HepG2 (cell line): ENCODE results near the gene SLC25A28. TPM values are rescaled to one million over a fixed set of nuclear protein-coding genes. Genes with fewer than 3 reads are reported as not detected.

Source experiments
- ETV5 ChIP-seq: IDR thresholded peaks from 2 replicates; pipeline ENCODE4 v1.6.1; 2018; ENCODE audit warnings: missing biosample characterization, missing genetic modification reagents, inconsistent platforms, borderline replicate concordance
- HNRNPUL1 ChIP-seq: fragments of 200-400 bp; formaldehyde crosslinking; IDR thresholded peaks from 2 replicates; pipeline ENCODE4 v1.6.1; 2017; ENCODE audit warnings: low read depth, mild to moderate bottlenecking, low read length, moderate library complexity
- IKZF5 ChIP-seq: IDR thresholded peaks from 2 replicates; pipeline ENCODE4 v1.6.1; 2018; ENCODE audit warnings: missing genetic modification reagents, mild to moderate bottlenecking, missing compliant biosample characterization
- MEIS1 ChIP-seq: sonication (generic); formaldehyde crosslinking; IDR thresholded peaks from 2 replicates; pipeline ENCODE4 v1.9.0; 2021; ENCODE audit warnings: mild to moderate bottlenecking, missing genetic modification reagents, moderate library complexity, borderline replicate concordance
- NFKB2 ChIP-seq: sonication (generic); formaldehyde crosslinking; IDR thresholded peaks from 2 replicates; pipeline ENCODE4 v1.4.0; 2020; ENCODE audit warnings: missing genetic modification reagents, borderline replicate concordance
- PITX1 ChIP-seq: sonication (generic); formaldehyde crosslinking; IDR thresholded peaks from 2 replicates; pipeline ENCODE4 v1.5.1; 2020; ENCODE audit warnings: mild to moderate bottlenecking, missing genetic modification reagents
- ZBTB4 ChIP-seq: sonication (generic); formaldehyde crosslinking; IDR thresholded peaks from 2 replicates; pipeline ENCODE4 v1.4.0; 2020; ENCODE audit warnings: missing genetic modification reagents, mild to moderate bottlenecking, borderline replicate concordance
- ZFP37 ChIP-seq: sonication (generic); formaldehyde crosslinking; IDR thresholded peaks from 2 replicates; pipeline ENCODE4 v1.4.0; 2020; ENCODE audit warnings: missing genetic modification reagents, borderline replicate concordance
- ZIK1 ChIP-seq: sonication (generic); formaldehyde crosslinking; IDR thresholded peaks from 2 replicates; pipeline ENCODE4 v1.5.0; 2020; ENCODE audit warnings: mild to moderate bottlenecking, low read depth, missing genetic modification reagents, borderline replicate concordance
- ZNF205 ChIP-seq: IDR thresholded peaks from 2 replicates; pipeline ENCODE4 v1.6.1; 2018; ENCODE audit warnings: missing biosample characterization, missing genetic modification reagents
- ZNF263 ChIP-seq: sonication (generic); formaldehyde crosslinking; IDR thresholded peaks from 2 replicates; pipeline ENCODE4 v1.4.0; 2020; ENCODE audit warnings: missing genetic modification reagents
- ZNF318 ChIP-seq: sonication (generic); formaldehyde crosslinking; IDR thresholded peaks from 2 replicates; pipeline ENCODE4 v1.4.0; 2020; ENCODE audit warnings: mild to moderate bottlenecking, missing genetic modification reagents
- ZNF431 ChIP-seq: sonication (generic); formaldehyde crosslinking; IDR thresholded peaks from 2 replicates; pipeline ENCODE4 v1.9.0; 2022; ENCODE audit warnings: missing genetic modification reagents, low read depth, mild to moderate bottlenecking, borderline replicate concordance
- ZNF552 ChIP-seq: sonication (generic); formaldehyde crosslinking; IDR thresholded peaks from 2 replicates; pipeline ENCODE4 v1.9.0; 2022; ENCODE audit warnings: missing genetic modification reagents, mild to moderate bottlenecking, borderline replicate concordance
- ZNF556 ChIP-seq: sonication (generic); formaldehyde crosslinking; IDR thresholded peaks from 2 replicates; pipeline ENCODE4 v1.4.0; 2020; ENCODE audit warnings: mild to moderate bottlenecking, missing genetic modification reagents, borderline replicate concordance
- ZSCAN9 ChIP-seq: IDR thresholded peaks from 2 replicates; pipeline ENCODE4 v1.6.1; 2016; ENCODE audit warnings: borderline replicate concordance
- polyA plus RNA-seq, 8 experiments: library from polyadenylated mRNA; depleted of rRNA in 3 of 8; stranded (reverse) in 7 of 8; unstranded in 1 of 8; fragments of >200 nt; fragmentation: Illumina TruSeq in 4 of 8; extraction: Trizol in 4 of 8; gene quantifications; 2 replicates each; pipeline versions ENCODE4 v1.2.1 to v1.2.3, GENCODE V29; 2011 to 2016; ENCODE audit warnings: low read depth in 4 of 8, missing spikeins in 1 of 8, mixed read lengths in 1 of 8; ENCODE audit not compliant: insufficient read depth in 1 of 8
- total RNA-seq, 5 experiments: library from RNA; depleted of rRNA; stranded (reverse); fragments of >200 nt; fragmentation: Illumina TruSeq; extraction: Trizol; gene quantifications; 2 replicates each; pipeline ENCODE4 v1.2.3, GENCODE V29; 2016; ENCODE audit warnings: low read depth in 1 of 5

SLC25A28 gene
- total and polyA plus RNA-seq, 2 of the 13 experiments (the other 11 are each of a cell fraction or from before 2014, with no cell fraction given): 15.2 to 41.0 TPM

GRCh38 chr10:99621454-99622251 lies 1.4 kb upstream of the SLC25A28 start (continued):
- no peak for TF ChIP-seq PITX1
- TF ChIP-seq MEIS1 (CRISPR knock-in tag): no peak
- no peak for TF ChIP-seq IKZF5 (CRISPR knock-in tag)
- no peak for TF ChIP-seq ZFP37 (CRISPR knock-in tag)
- TF ChIP-seq ZNF431 (CRISPR knock-in tag): no peak
- TF ChIP-seq ZSCAN9: no peak
- no peak for TF ChIP-seq ZNF556
- TF ChIP-seq ZNF552: no peak
- TF ChIP-seq ETV5: no peak
- no peak for TF ChIP-seq HNRNPUL1
- no peak for TF ChIP-seq ZIK1 (CRISPR knock-in tag)
- TF ChIP-seq ZNF263 (CRISPR knock-in tag): peak; percentile 89
- TF ChIP-seq ZNF205 (CRISPR knock-in tag): no peak
- no peak for TF ChIP-seq ZBTB4
- 0 out of 2 replicates have a peak, but pooled peaks have one; percentile 6 for TF ChIP-seq ZNF318 (CRISPR knock-in tag)
- peak; percentile 3; the same call in 1 of the 2 replicates for TF ChIP-seq NFKB2
